ENCODE measurements around the gene FRMD4B.

GRCh38 chr3:69376731-69377130 is 9.2 kb downstream of the FRMD4B start:
- no peak for TF ChIP-seq POLR2AphosphoS5 (IDR thresholded peaks at IDR 0.05; ENCODE audit: insufficient read depth in 1 of 2, low read depth in 1 of 2)
- no peak for TF ChIP-seq POLR2A (IDR thresholded peaks at IDR 0.05)

Data from vagina (tissue), 2 donors.